Fibroblast of skin of scalp (primary cell): Measurements from ENCODE around the gene MTIF2.
"Not testable (repeated sequence)": the region's sequence is repeated elsewhere in the genome, so short reads cannot be mapped to it uniquely, and the experiment has no call there.

ENCODE experiments used
- DNase-seq: peaks from one replicate; pipeline ENCODE4 v3.0.0-alpha.2; 2013

The MTIF2 gene

DNA sequence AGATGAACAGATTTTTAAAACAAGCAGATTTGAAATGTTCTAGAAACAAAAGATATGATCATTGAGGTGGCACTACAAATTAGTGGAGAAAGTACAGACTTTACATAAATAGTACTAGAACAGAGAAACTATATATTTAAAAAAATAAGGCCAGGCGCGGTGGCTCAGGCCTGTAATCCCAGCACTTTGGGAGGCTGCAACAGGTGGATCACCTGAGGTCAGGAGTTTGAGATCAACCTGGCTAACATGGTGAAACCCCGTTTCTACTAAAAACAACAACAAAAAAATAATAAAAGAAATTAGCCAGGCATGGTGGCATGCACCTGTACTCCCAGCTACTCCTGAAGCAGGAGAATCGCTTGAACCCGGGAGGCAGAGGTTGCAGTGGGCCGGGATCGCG lies 82.2 kb downstream of the MTIF2 start:
- not testable (repeated sequence) for DNase-seq
